K562 (cell line): ENCODE data around the gene EPB41L4A. TPM values are rescaled to one million over a fixed set of nuclear protein-coding genes. Genes with fewer than 3 reads are reported as not detected.

Source experiments
- ATAC-seq: fragments of 200-7000 bp; cut with Tn5 transposase; 3 replicates; pipeline ENCODE4 v1.9.1; 2020; ENCODE audit warnings: moderate library complexity
- BruUV-seq: library from RNA; stranded (reverse); fragments of 400-500 nt; replicated peaks from 2 replicates; lab custom pipeline; 2021; lab: Mats Ljungman, UMichigan
- CTCF ChIA-PET: fragments of 300-600 bp; formaldehyde crosslinking; extraction: SDS; loops from one replicate; lab custom pipeline; 2021; ENCODE audit warnings: low intra/inter-chr PET ratio; lab: Yijun Ruan, JAX
- POLR2A ChIA-PET: fragments of 300-600, 350-650 bp; sonication (Branson Sonifier 250); formaldehyde crosslinking; extraction: SDS; loops from one replicate; lab custom pipeline; 2021; ENCODE audit warnings: antibody characterized with exemption, inconsistent platforms; lab: Yijun Ruan, JAX
- DNase-seq, 4 experiments: peaks; one replicate each; pipeline versions ENCODE4 v3.0.0 to v3.0.0-alpha.2; 2011 to 2018; ENCODE audit warnings: low spot score in 3 of 4, mixed read lengths in 3 of 4; ENCODE audit errors: extremely low read depth in 1 of 4
- FAIRE-seq: peaks from 2 replicates; lab custom pipeline; 2011; peaks lifted over from hg19 to GRCh38; lab: Jason Lieb, UNC
- H2AFZ ChIP-seq: 2 replicates; pipeline ENCODE4 v1.6.0; 2011; ENCODE audit warnings: low read depth, low read length, control low read depth, inconsistent platforms
- H3K27ac ChIP-seq: fragments of 200-600 bp; 3 replicates; pipeline ENCODE4 v1.8.0; 2011; ENCODE audit warnings: low read depth, mild to moderate bottlenecking, control low read depth, inconsistent platforms, low read length, moderate library complexity, mixed read lengths; ENCODE audit errors: extremely low read depth
- H3K27me3 ChIP-seq, 2 experiments: fragments of 300-600 bp in 1 of 2; 2 replicates in 1 of 2; 3 replicates in 1 of 2; pipeline versions ENCODE4 v1.6.0 to v1.8.0; 2011; ENCODE audit warnings: inconsistent platforms in 2 of 2, low read length in 2 of 2, mild to moderate bottlenecking in 1 of 2, mixed read lengths in 1 of 2, moderate library complexity in 1 of 2; ENCODE audit not compliant: control insufficient read depth in 2 of 2, insufficient read depth in 2 of 2
- H3K36me3 ChIP-seq: fragments of 300-600 bp; 3 replicates; pipeline ENCODE4 v1.8.0; 2011; ENCODE audit warnings: mild to moderate bottlenecking, low read length, inconsistent platforms; ENCODE audit not compliant: control insufficient read depth, insufficient read depth
- H3K4me1 ChIP-seq, 2 experiments: fragments of 200-600 bp in 1 of 2; replicated peaks in 1 of 2; 2 replicates in 1 of 2; 3 replicates in 1 of 2; pipeline versions ENCODE4 v1.5.1 to v1.8.0; 2011; ENCODE audit warnings: inconsistent platforms in 2 of 2, low read length in 2 of 2, mild to moderate bottlenecking in 1 of 2, mixed read lengths in 1 of 2, moderate library complexity in 1 of 2; ENCODE audit not compliant: control insufficient read depth in 2 of 2, insufficient read depth in 2 of 2
- H3K4me2 ChIP-seq: 2 replicates; pipeline ENCODE4 v1.6.1; 2011; ENCODE audit warnings: low read length, control low read depth, inconsistent platforms, mixed read lengths; ENCODE audit not compliant: insufficient read depth
- H3K4me3 ChIP-seq: fragments of 200-600 bp; sonication (generic), shearing (Covaris generic); 2 replicates; pipeline ENCODE4 v1.5.1; 2016; ENCODE audit warnings: control low read depth, inconsistent platforms
- H3K79me2 ChIP-seq: fragments of 200-600 bp; 3 replicates; pipeline ENCODE4 v1.8.0; 2011; ENCODE audit warnings: low read length, inconsistent platforms; ENCODE audit not compliant: control insufficient read depth, insufficient read depth
- H3K9ac ChIP-seq, 2 experiments: 2 replicates each; pipeline versions ENCODE4 v1.6.0 to v1.6.1; 2011; ENCODE audit warnings: low read depth in 2 of 2, low read length in 2 of 2, control low read depth in 1 of 2, inconsistent platforms in 1 of 2, mild to moderate bottlenecking in 1 of 2, mixed read lengths in 1 of 2; ENCODE audit not compliant: insufficient read depth in 1 of 2
- H3K9me1 ChIP-seq: one replicate; pipeline ENCODE4 v1.6.0; 2011; ENCODE audit warnings: inconsistent platforms, mild to moderate bottlenecking, low read length, moderate library complexity; ENCODE audit not compliant: control insufficient read depth, insufficient read depth
- H3K9me3 ChIP-seq: replicated peaks from 2 replicates; pipeline ENCODE4 v1.5.1; 2011; ENCODE audit warnings: low read depth, low read length, inconsistent platforms; ENCODE audit not compliant: control insufficient read depth, insufficient read depth
- H4K20me1 ChIP-seq: replicated peaks from 2 replicates; pipeline ENCODE4 v1.6.1; 2011; ENCODE audit warnings: low read length, inconsistent platforms, mixed read lengths; ENCODE audit not compliant: control insufficient read depth, insufficient read depth
- ADNP ChIP-seq: fragments of 200-800 bp; sonication (Bioruptor generic); IDR thresholded peaks from 2 replicates; pipeline ENCODE4 v1.6.1; 2016; ENCODE audit warnings: missing genetic modification characterization, missing compliant biosample characterization
- ATF4 ChIP-seq: fragments of 450-650 bp; formaldehyde crosslinking; IDR thresholded peaks from 2 replicates; pipeline ENCODE4 v1.4.0; 2022; ENCODE audit warnings: mild to moderate bottlenecking, moderate library complexity
- CC2D1A ChIP-seq: fragments of 450-650 bp; IDR thresholded peaks from 2 replicates; pipeline ENCODE4 v1.6.1; 2017; ENCODE audit warnings: mild to moderate bottlenecking
- GTF2E2 ChIP-seq: fragments of 200-800 bp; sonication (Bioruptor generic); IDR thresholded peaks from 2 replicates; pipeline ENCODE4 v1.6.1; 2016; ENCODE audit warnings: missing genetic modification characterization, missing compliant biosample characterization
- HCFC1 ChIP-seq: IDR thresholded peaks from 2 replicates; pipeline ENCODE4 v1.6.1; 2012; ENCODE audit warnings: low read depth, low read length, improper control_type of control experiment
- HES1 ChIP-seq: fragments of 450-650 bp; IDR thresholded peaks from 2 replicates; pipeline ENCODE4 v1.6.1; 2016; ENCODE audit warnings: low read depth, mild to moderate bottlenecking, moderate library complexity
- HMG20B ChIP-seq: fragments of 250-450 bp; sonication (Bioruptor Pico); IDR thresholded peaks from 2 replicates; pipeline ENCODE4 v1.5.0; 2021; ENCODE audit warnings: mild to moderate bottlenecking
- IRF2 ChIP-seq: sonication (generic); formaldehyde crosslinking; IDR thresholded peaks from 2 replicates; pipeline ENCODE4 v1.8.1; 2022; ENCODE audit warnings: mild to moderate bottlenecking, missing genetic modification reagents
- MEIS2 ChIP-seq: fragments of 450-650 bp; IDR thresholded peaks from 2 replicates; pipeline ENCODE4 v1.6.1; 2014; ENCODE audit warnings: mild to moderate bottlenecking; ENCODE audit not compliant: partially characterized antibody
- ZBTB5 ChIP-seq: fragments of 450-650 bp; IDR thresholded peaks from 2 replicates; pipeline ENCODE4 v1.6.1; 2017; ENCODE audit warnings: antibody characterized with exemption
- ZNF316 ChIP-seq: fragments of 450-650 bp; IDR thresholded peaks from 2 replicates; pipeline ENCODE4 v1.6.1; 2016
- ZNF740 ChIP-seq, 3 experiments: fragments of 200-800 bp in 1 of 3; sonication (Bioruptor generic) in 1 of 3; sonication (generic) in 1 of 3; formaldehyde crosslinking in 1 of 3; IDR thresholded peaks; 2 replicates each; pipeline versions ENCODE4 v1.6.1 to v1.8.0; 2016 to 2022; ENCODE audit warnings: mild to moderate bottlenecking in 2 of 3, missing compliant biosample characterization in 2 of 3, missing genetic modification characterization in 2 of 3, missing genetic modification reagents in 1 of 3
- WGBS: fragments of 100-300 bp; shearing (Covaris generic); methylation state at CpG from one replicate; pipeline ENCODE4 v1.1.6; 2016; ENCODE audit warnings: low coverage, mixed read lengths; ENCODE audit not compliant: insufficient coverage; ENCODE audit errors: missing lambda C conversion rate; 5-methylcytosine and 5-hydroxymethylcytosine counted together
- in situ Hi-C: fragments of 300-500 bp; cut with MboI; formaldehyde crosslinking; loops from 4 replicates; pipeline ENCODE4 v1.15.0; 2018; ENCODE audit warnings: inconsistent platforms, mixed read lengths
- intact Hi-C: fragments of 100-400 bp; cut with micrococcal nuclease; formaldehyde crosslinking; loops from 2 replicates; pipeline ENCODE4 v1.14.2; 2022
- polyA plus RNA-seq, 8 experiments: library from polyadenylated mRNA; depleted of rRNA in 4 of 8; stranded (reverse) in 5 of 8; unstranded in 3 of 8; fragments of >200 nt; fragmentation: Nextera tagmentation in 2 of 8; fragmentation: Illumina TruSeq in 1 of 8; extraction: Ambion mirVana in 2 of 8; extraction: Trizol in 1 of 8; gene quantifications; 2 replicates each; pipeline versions ENCODE4 v1.2.1 to v1.2.3, GENCODE V29; 2011 to 2014; ENCODE audit warnings: inconsistent platforms in 1 of 8, missing spikeins in 1 of 8
- total RNA-seq, 7 experiments: library from RNA; depleted of rRNA in 6 of 7; stranded (reverse); fragments of >200 nt in 6 of 7; fragmentation: Illumina TruSeq in 2 of 7; extraction: Trizol in 2 of 7; gene quantifications; 2 replicates each; pipeline versions ENCODE4 v1.2.1 to v1.2.3, GENCODE V29; 2011 to 2021; ENCODE audit warnings: low replicate concordance in 1 of 7

The EPB41L4A gene
- total and polyA plus RNA-seq, 9 of the 15 experiments (the other 6 are each of a cell fraction or from before 2014, with no cell fraction given): 0.04 to 0.35 (median 0.12) TPM; not detected in 3

- 0% methylated on average over 4 of the region's 4 CpGs for WGBS
- no TSS peak for BruUV-seq
- in situ Hi-C loops (no loop called here), intact Hi-C loops (no loop called here)
- Histone ChIP-seq H3K4me1 (no peaks in the 10 kb centered on the region), H3K9ac (no peak overlapping the region), H2AFZ (no peak overlapping the region), H3K4me2 (no peak overlapping the region), H3K9me1 (no peaks in the 10 kb centered on the region), H4K20me1 (no peaks in the 10 kb centered on the region), H3K79me2 (no peaks in the 10 kb centered on the region), H3K27ac (no peak overlapping the region), H3K9me3 (no peaks in the 10 kb centered on the region), H3K36me3 (no peaks in the 10 kb centered on the region), H3K27me3 (peaks cover 0 to 2% of the 10 kb centered on the region in 2 experiments; a peak in 1 of 5 replicates), H3K4me3 (no peak overlapping the region)
- FAIRE-seq (no peak), DNase-seq (no peak), ATAC-seq (no peak)
- no peak for TF ChIP-seq HCFC1
- CTCF ChIA-PET: no interaction called here
- POLR2A ChIA-PET: no interaction called here
Measured at GRCh38 chr5:112230606-112231005, 188.5 kb downstream of the EPB41L4A start.

GRCh38 chr5:112228667-112229066 lies 190.4 kb downstream of the EPB41L4A start:
- no peaks in the 10 kb centered on the region for H3K79me2 ChIP-seq
- peaks cover 0 to 5% of the 10 kb centered on the region in 2 experiments; a peak in 1 of 5 replicates for H3K27me3 ChIP-seq
- FAIRE-seq (no peak), ATAC-seq (no peak), DNase-seq (no peak)
- H2AFZ ChIP-seq: no peak overlapping the region
- no peaks in the 10 kb centered on the region for H3K4me1 ChIP-seq
- WGBS: 0% methylated on average over 2 of the region's 2 CpGs
- H3K27ac ChIP-seq: no peak overlapping the region
- H3K4me3 ChIP-seq: no peak overlapping the region
- POLR2A ChIA-PET: interaction anchor here (0.7 kb wide), 1 partner anchor 22 kb away, joined by 3 read pairs; no protein-coding TSS in a partner anchor
- intact Hi-C loops (no loop called here), in situ Hi-C loops (no loop called here)
- no peaks in the 10 kb centered on the region for H3K9me3 ChIP-seq
- no peak overlapping the region for H3K9ac ChIP-seq
- CTCF ChIA-PET: no interaction called here
- H3K9me1 ChIP-seq: no peaks in the 10 kb centered on the region
- no peaks in the 10 kb centered on the region for H4K20me1 ChIP-seq
- H3K36me3 ChIP-seq: no peaks in the 10 kb centered on the region
- H3K4me2 ChIP-seq: no peak overlapping the region
- no TSS peak for BruUV-seq
- TF ChIP-seq GTF2E2 (tag): no peak
- TF ChIP-seq ADNP (tag): no peak
- no peak for TF ChIP-seq ZBTB5
- no peak for TF ChIP-seq HES1
- TF ChIP-seq CC2D1A: no peak
- no peak for TF ChIP-seq ATF4 (CRISPR knock-in tag)
- TF ChIP-seq ZNF316: no peak
- TF ChIP-seq MEIS2: no peak
- TF ChIP-seq HMG20B (CRISPR knock-in tag): no peak
- TF ChIP-seq ZNF740 (CRISPR knock-in tag; IDR thresholded peaks at IDR 0.05): no peak
- TF ChIP-seq ZNF740 (tag; IDR thresholded peaks at IDR 0.05): no peak
- no peak for TF ChIP-seq IRF2 (CRISPR knock-in tag)
